Thoracic aorta endothelial cell (primary cell): ENCODE results near the gene MAGEA3. TPM values are rescaled to one million over a fixed set of nuclear protein-coding genes. Genes with fewer than 3 reads are reported as not detected.

Source experiments
- total RNA-seq: library from RNA; depleted of rRNA; stranded (reverse); fragments of >200 nt; gene quantifications from 2 replicates; pipeline ENCODE4 v1.2.3, GENCODE V29; 2012

Gene MAGEA3, protein sequence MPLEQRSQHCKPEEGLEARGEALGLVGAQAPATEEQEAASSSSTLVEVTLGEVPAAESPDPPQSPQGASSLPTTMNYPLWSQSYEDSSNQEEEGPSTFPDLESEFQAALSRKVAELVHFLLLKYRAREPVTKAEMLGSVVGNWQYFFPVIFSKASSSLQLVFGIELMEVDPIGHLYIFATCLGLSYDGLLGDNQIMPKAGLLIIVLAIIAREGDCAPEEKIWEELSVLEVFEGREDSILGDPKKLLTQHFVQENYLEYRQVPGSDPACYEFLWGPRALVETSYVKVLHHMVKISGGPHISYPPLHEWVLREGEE
- not detected in 2 replicates for total RNA-seq

DNA sequence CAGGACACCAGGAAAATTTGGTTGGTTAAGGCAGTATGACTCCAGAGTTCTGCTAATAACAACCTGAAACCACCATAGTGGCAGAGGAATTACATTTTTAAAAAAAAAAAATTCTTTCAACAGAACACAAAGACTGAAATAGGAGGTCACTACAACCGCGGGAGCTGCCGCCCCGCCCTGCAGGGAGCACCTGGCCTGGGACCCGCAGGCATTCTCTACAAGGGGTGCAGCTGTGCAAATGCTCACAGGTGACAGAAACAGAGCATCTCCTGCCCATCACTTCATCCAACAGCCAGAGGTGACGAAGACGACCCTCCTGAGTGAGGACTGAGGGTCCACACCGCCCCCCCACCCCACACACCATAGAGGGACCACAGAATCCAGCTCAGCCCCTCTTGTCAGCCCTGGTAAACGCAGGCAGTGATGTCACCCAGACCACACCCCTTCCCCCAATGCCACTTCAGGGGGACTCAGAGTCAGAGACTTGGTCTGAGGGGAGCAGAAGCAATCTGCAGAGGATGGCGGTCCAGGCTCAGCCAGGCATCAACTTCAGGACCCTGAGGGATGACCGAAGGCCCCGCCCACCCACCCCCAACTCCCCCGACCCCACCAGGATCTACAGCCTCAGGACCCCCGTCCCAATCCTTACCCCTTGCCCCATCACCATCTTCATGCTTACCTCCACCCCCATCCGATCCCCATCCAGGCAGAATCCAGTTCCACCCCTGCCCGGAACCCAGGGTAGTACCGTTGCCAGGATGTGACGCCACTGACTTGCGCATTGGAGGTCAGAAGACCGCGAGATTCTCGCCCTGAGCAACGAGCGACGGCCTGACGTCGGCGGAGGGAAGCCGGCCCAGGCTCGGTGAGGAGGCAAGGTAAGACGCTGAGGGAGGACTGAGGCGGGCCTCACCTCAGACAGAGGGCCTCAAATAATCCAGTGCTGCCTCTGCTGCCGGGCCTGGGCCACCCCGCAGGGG is at the start of gene MAGEA3:
Gene MAGEA3, plus strand, starts transcription at position 843 of the 980 bp plus-strand sequence. CDS start 2,039 bp downstream, outside the sequence.

DNA sequence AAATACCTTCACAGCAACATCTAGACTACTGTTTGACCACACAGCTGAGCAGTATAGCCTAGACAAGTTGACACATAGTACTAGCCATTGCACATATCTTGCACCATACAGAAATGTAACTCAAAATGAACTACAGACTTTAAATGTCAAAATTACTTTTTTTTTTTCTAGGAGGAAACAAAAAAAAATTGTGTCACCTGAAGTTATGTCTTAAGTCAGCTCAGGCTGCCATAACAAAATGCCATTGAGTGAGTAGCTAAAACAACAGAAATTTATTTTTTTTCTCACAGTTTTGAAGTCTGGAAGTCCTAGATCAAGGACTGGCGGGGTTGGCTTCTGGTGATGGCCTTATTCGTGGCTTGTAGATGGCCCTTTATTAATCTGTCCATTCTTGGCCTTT is 10.6 kb downstream of the MAGEA3 start, which contains the start of gene CSAG2:
Gene CSAG2, minus strand, starts transcription at position 101 of the 400 bp plus-strand sequence. CDS start 161 bp downstream, outside the sequence.

DNA sequence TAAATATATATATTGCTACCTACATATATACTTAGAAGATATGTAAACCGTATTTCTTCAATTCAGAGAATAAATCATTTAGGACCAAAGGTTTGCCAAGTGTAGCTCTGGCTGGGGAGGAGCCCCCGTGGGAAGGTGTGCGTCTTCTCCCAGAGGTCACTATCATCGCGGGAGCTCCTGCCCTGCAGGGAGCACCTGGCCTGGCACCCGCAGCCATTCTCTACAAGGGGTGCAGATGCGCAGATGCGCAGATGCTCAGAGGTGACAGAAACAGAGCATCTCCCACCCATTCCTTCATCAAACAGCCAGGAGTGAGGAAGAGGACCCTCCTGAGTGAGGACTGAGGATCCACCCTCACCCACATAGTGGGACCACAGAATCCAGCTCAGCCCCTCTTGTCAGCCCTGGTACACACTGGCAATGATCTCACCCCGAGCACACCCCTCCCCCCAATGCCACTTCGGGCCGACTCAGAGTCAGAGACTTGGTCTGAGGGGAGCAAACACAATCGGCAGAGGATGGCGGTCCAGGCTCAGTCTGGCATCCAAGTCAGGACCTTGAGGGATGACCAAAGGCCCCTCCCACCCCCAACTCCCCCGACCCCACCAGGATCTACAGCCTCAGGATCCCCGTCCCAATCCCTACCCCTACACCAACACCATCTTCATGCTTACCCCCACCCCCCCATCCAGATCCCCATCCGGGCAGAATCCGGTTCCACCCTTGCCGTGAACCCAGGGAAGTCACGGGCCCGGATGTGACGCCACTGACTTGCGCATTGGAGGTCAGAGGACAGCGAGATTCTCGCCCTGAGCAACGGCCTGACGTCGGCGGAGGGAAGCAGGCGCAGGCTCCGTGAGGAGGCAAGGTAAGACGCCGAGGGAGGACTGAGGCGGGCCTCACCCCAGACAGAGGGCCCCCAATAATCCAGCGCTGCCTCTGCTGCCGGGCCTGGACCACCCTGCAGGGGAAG is 15.5 kb downstream of the MAGEA3 start, which contains the start of gene MAGEA2B:
Gene MAGEA2B, plus strand, starts transcription at position 814 of the 973 bp plus-strand sequence. CDS start 2,479 bp downstream, outside the sequence.

DNA sequence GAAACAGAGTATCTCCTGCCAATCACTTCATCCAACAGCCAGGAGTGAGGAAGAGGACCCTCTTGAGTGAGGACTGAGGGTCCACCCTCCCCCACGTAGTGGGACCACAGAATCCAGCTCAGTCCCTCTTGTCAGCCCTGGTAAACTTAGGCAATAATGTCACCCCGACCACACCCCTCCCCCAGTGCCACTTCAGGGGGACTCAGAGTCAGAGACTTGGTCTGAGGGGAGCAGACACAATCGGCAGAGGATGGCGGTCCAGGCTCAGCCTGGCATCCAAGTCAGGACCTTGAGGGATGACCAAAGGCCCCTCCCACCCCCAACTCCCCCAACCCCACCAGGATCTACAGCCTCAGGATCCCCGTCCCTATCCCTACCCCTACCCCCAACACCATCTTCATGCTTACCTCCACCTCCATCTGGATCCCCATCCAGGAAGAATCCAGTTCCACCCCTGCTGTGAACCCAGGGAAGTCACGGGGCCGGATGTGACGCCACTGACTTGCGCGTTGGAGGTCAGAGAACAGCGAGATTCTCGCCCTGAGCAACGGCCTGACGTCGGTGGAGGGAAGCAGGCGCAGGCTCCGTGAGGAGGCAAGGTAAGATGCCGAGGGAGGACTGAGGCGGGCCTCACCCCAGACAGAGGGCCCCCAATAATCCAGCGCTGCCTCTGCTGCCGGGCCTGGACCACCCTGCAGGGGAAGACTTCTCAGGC is 34.8 kb downstream of the MAGEA3 start, which contains the start of the genes CSAG1 and MAGEA12:
Gene CSAG1, minus strand, starts transcription at position 461 of the 715 bp plus-strand sequence. CDS start 1,261 bp downstream, outside the sequence.
Gene MAGEA12, plus strand, starts transcription at position 497 of the 715 bp plus-strand sequence. CDS start 2,405 bp downstream, outside the sequence.

Other genes starting within 250 kb of the MAGEA3 start
- not detected in 2 replicates for gene GABRA3, start 247.5 kb upstream of the MAGEA3 start, total RNA-seq
- gene GABRQ, start 60.9 kb upstream of the MAGEA3 start, total RNA-seq = not detected in 2 replicates
- not detected in 2 replicates for gene CSAG2, start 10.5 kb downstream of the MAGEA3 start, total RNA-seq
- not detected in 2 replicates for gene MAGEA2B, start 15.8 kb downstream of the MAGEA3 start, total RNA-seq
- not detected in 2 replicates for gene CSAG1, start 34.9 kb downstream of the MAGEA3 start, total RNA-seq
- not detected in 2 replicates for gene MAGEA12, start 35.0 kb downstream of the MAGEA3 start, total RNA-seq
- not detected in 2 replicates for gene MAGEA2, start 55.0 kb downstream of the MAGEA3 start, total RNA-seq
- not detected in 2 replicates for gene CSAG3, start 60.4 kb downstream of the MAGEA3 start, total RNA-seq
- gene MAGEA6, start 70.9 kb downstream of the MAGEA3 start, total RNA-seq = not detected in 2 replicates
- gene CETN2, start 132.0 kb downstream of the MAGEA3 start, total RNA-seq = 35.7 and 41.9 TPM in 2 replicates
- 21.9 and 33.3 TPM in 2 replicates for gene NSDHL, start 132.3 kb downstream of the MAGEA3 start, total RNA-seq
- gene ZNF185, start 199.3 kb downstream of the MAGEA3 start, total RNA-seq = 29.1 and 64.0 TPM in 2 replicates